ENCODE measurements around the gene PHKA1. TPM values are rescaled to one million over a fixed set of nuclear protein-coding genes. Genes with fewer than 3 reads are reported as not detected.

The PHKA1 gene
- total RNA-seq, 1 experiment from 2014 or later = 9.1 TPM

- H3K36me3 Mint-ChIP-seq (ENCODE audit: insufficient read depth, unreplicated experiment) = no peaks in the 10 kb centered on the region
- H3K4me1 Mint-ChIP-seq (ENCODE audit: insufficient read depth, unreplicated experiment) = peaks cover 16% of the 10 kb centered on the region
- POLR2A ChIA-PET = interaction anchor here (0.6 to 2.8 kb wide), 11 partner anchors 8 to 440 kb away, joined by 3 to 25 read pairs (median 4); partner anchors contain the start of genes PHKA1 and PIN4
- H3K27me3 Mint-ChIP-seq (ENCODE audit: insufficient read depth, unreplicated experiment) = peaks cover 38% of the 10 kb centered on the region
- BruUV-seq (replicated peaks) = TSS peak; percentile 56
- H3K4me3 Mint-ChIP-seq (ENCODE audit: unreplicated experiment) = peak overlapping the region; percentile 52
- no peaks in the 10 kb centered on the region for H3K9me3 Mint-ChIP-seq (ENCODE audit: unreplicated experiment)
- intact Hi-C loops (cut with micrococcal nuclease) = loop anchor here (5.0 kb wide), 1 partner anchor 91 kb away; the partner anchor contains the start of gene PHKA1
- no peak for DNase-seq (ENCODE audit: unreplicated experiment)
- CTCF ChIA-PET = interaction anchor here (0.6 to 0.7 kb wide), 3 partner anchors 26 to 51 kb away, joined by 3 to 4 read pairs (median 3); no protein-coding TSS in a partner anchor
- TF ChIP-seq CTCF (IDR thresholded peaks at IDR 0.05; ENCODE audit: unreplicated experiment) = no peak
- H3K27ac Mint-ChIP-seq (ENCODE audit: low read depth, unreplicated experiment) = peak overlapping the region; percentile 77
Measured at GRCh38 chrX:72621163-72621562, 92.9 kb downstream of the PHKA1 start.

- peak; percentile 86 for DNase-seq (ENCODE audit: unreplicated experiment)
- Mint-ChIP-seq H3K4me1 (ENCODE audit: insufficient read depth, unreplicated experiment) (peaks cover 16% of the 10 kb centered on the region), H3K27me3 (ENCODE audit: insufficient read depth, unreplicated experiment) (peaks cover 38% of the 10 kb centered on the region), H3K4me3 (ENCODE audit: unreplicated experiment) (peak overlapping the region; percentile 52), H3K36me3 (ENCODE audit: insufficient read depth, unreplicated experiment) (no peaks in the 10 kb centered on the region), H3K9me3 (ENCODE audit: unreplicated experiment) (no peaks in the 10 kb centered on the region), H3K27ac (ENCODE audit: low read depth, unreplicated experiment) (peak overlapping the region; percentile 77)
- ChIA-PET CTCF (interaction anchor here (0.6 to 0.7 kb wide), 2 partner anchors 27 to 36 kb away, joined by 3 to 4 read pairs; no protein-coding TSS in a partner anchor), POLR2A (interaction anchor here (0.6 to 2.8 kb wide), 12 partner anchors 8 to 439 kb away, joined by 3 to 25 read pairs (median 4); partner anchors contain the start of genes PHKA1 and PIN4)
- intact Hi-C loops (cut with micrococcal nuclease) = loop anchor here (5.0 kb wide), 1 partner anchor 92 kb away; the partner anchor contains the start of gene PHKA1
- no peak for TF ChIP-seq CTCF (IDR thresholded peaks at IDR 0.05; ENCODE audit: unreplicated experiment)
- TSS peak; percentile 83 for BruUV-seq (replicated peaks)
Measured at GRCh38 chrX:72620550-72621145, 93.5 kb downstream of the PHKA1 start.

GRCh38 chrX:72609313-72609712 lies 104.8 kb downstream of the PHKA1 start:
- CTCF ChIA-PET = no interaction called here
- H3K9me3 Mint-ChIP-seq (ENCODE audit: unreplicated experiment) = no peaks in the 10 kb centered on the region

More at GRCh38 chrX:72609313-72609712, 104.8 kb downstream of the PHKA1 start:
- Mint-ChIP-seq H3K27ac (ENCODE audit: low read depth, unreplicated experiment) (no peak overlapping the region), H3K27me3 (ENCODE audit: insufficient read depth, unreplicated experiment) (peaks cover 62% of the 10 kb centered on the region), H3K36me3 (ENCODE audit: insufficient read depth, unreplicated experiment) (peaks cover 16% of the 10 kb centered on the region), H3K4me1 (ENCODE audit: insufficient read depth, unreplicated experiment) (no peaks in the 10 kb centered on the region), H3K4me3 (ENCODE audit: unreplicated experiment) (no peak overlapping the region)
- POLR2A ChIA-PET = no interaction called here
- peak; percentile 9 for DNase-seq (ENCODE audit: unreplicated experiment)
- BruUV-seq (replicated peaks) = no TSS peak
- TF ChIP-seq CTCF (IDR thresholded peaks at IDR 0.05; ENCODE audit: unreplicated experiment) = peak; percentile 29
- intact Hi-C loops (cut with micrococcal nuclease) = loop anchor here (2.0 kb wide), 1 partner anchor 103 kb away; no protein-coding TSS in a partner anchor

All from MCF 10A (cell line).